T-helper 17 cell (primary cell): ENCODE measurements around the gene DHRS3. TPM values are rescaled to one million over a fixed set of nuclear protein-coding genes. Genes with fewer than 3 reads are reported as not detected.

Source experiments
- total RNA-seq, 4 donors: library from RNA in 2 of 4; stranded (reverse) in 2 of 4; gene quantifications; one replicate each; pipeline ENCODE4 v1.2.3 and lab custom pipeline; 2022 to 2026

The DHRS3 gene
- total RNA-seq, 2 donors from 2014 or later, result 31.0 to 38.3 TPM

Other genes starting within 250 kb of the DHRS3 start
- gene AADACL4, start 25.9 kb upstream of the DHRS3 start, total RNA-seq, result not detected
- gene AADACL3, start 97.9 kb upstream of the DHRS3 start, total RNA-seq, result not detected
- gene CFAP107, start 128.0 kb upstream of the DHRS3 start, total RNA-seq, result not detected
- gene PRAMEF12, start 155.5 kb upstream of the DHRS3 start, total RNA-seq, result not detected
- not detected for gene PRAMEF1, start 173.2 kb upstream of the DHRS3 start, total RNA-seq
- gene PRAMEF11, start 213.2 kb upstream of the DHRS3 start, total RNA-seq, result not detected
- gene HNRNPCL1, start 230.5 kb upstream of the DHRS3 start, total RNA-seq, result not detected
- gene PRAMEF2, start 238.9 kb upstream of the DHRS3 start, total RNA-seq, result not detected